Measurements from ENCODE around the gene CDX2.

DNA sequence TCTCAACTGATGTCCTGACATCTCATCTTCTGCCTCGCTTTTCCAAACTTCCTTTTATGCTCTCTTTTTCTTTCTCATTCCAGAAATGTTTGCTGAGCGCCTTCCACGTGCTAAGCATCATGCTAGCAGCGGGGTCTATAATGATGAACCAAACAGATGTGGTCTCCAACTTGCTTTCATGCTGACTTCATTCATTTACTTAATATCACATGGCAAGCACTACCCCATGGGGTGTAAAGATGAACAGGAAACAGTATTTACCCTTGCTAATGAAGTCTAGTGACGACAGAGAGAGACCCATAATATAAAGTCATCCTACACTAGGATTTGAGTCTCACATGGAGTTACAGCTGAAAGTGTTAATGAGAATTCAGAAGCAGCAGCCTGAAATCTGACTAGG, 40.9 kb upstream of the CDX2 start:
- TF ChIP-seq EP300 (IDR thresholded peaks at IDR 0.05; ENCODE audit: low read depth): no peak
- TF ChIP-seq, protein P1, sequence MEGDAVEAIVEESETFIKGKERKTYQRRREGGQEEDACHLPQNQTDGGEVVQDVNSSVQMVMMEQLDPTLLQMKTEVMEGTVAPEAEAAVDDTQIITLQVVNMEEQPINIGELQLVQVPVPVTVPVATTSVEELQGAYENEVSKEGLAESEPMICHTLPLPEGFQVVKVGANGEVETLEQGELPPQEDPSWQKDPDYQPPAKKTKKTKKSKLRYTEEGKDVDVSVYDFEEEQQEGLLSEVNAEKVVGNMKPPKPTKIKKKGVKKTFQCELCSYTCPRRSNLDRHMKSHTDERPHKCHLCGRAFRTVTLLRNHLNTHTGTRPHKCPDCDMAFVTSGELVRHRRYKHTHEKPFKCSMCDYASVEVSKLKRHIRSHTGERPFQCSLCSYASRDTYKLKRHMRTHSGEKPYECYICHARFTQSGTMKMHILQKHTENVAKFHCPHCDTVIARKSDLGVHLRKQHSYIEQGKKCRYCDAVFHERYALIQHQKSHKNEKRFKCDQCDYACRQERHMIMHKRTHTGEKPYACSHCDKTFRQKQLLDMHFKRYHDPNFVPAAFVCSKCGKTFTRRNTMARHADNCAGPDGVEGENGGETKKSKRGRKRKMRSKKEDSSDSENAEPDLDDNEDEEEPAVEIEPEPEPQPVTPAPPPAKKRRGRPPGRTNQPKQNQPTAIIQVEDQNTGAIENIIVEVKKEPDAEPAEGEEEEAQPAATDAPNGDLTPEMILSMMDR (IDR thresholded peaks at IDR 0.05): no peak
